Measurements from ENCODE around the gene WIF1.
A peak's percentile ranks its signal among the peaks of the same experiment; 100 is the strongest.

The WIF1 gene

DNA sequence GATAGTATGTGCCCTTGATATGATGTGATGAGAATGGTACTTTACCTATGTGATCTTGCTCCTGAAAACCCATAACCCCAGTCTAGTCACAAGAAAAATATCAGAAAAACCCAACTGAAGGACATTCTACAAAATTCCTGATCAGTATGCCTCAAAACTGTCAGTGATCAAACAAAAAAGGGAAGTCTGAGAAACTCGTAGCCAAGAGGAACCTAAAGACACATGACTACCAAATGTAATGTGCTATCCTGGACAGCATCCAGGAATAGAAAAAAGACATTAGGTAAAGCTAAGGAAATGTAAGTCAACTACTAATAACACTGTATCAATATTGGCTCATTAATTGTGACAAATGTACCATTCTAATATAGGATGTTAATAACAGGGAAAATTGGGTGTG is 4.1 kb upstream of the WIF1 start:
- Histone ChIP-seq H3K4me3 (ENCODE audit: low read length, poor library complexity, severe bottlenecking) (no peak overlapping the region), H3K4me2 (ENCODE audit: low read depth, low read length, poor library complexity, severe bottlenecking) (no peak overlapping the region), H3K9me3 (ENCODE audit: insufficient read depth, low read depth, low read length) (no peaks in the 10 kb centered on the region), H3K27me3 (ENCODE audit: insufficient read depth, low read length, poor library complexity, severe bottlenecking) (no peaks in the 10 kb centered on the region), H2AFZ (ENCODE audit: low read length) (no peak overlapping the region), H4K20me1 (ENCODE audit: insufficient read depth, low read length, poor library complexity, severe bottlenecking) (no peaks in the 10 kb centered on the region), H3K9ac (ENCODE audit: low read depth, low read length, poor library complexity, severe bottlenecking) (no peak overlapping the region), H3K36me3 (ENCODE audit: insufficient read depth, low read length) (no peaks in the 10 kb centered on the region), H3K9me2 (replicated peaks; ENCODE audit: low read depth, low read length) (no peaks in the 10 kb centered on the region), H3F3A (ENCODE audit: low read depth) (no peaks in the 10 kb centered on the region), H3K79me2 (ENCODE audit: insufficient read depth, low read length) (no peaks in the 10 kb centered on the region), H3K4me1 (ENCODE audit: insufficient read depth, low read length, poor library complexity, severe bottlenecking) (no peaks in the 10 kb centered on the region)
- TF ChIP-seq EZH2phosphoT487 (IDR thresholded peaks at IDR 0.05; ENCODE audit: borderline replicate concordance) (no peak), CTCF (conservative IDR thresholded peaks at IDR 0.05; ENCODE audit: low read length) (no peak)

DNA sequence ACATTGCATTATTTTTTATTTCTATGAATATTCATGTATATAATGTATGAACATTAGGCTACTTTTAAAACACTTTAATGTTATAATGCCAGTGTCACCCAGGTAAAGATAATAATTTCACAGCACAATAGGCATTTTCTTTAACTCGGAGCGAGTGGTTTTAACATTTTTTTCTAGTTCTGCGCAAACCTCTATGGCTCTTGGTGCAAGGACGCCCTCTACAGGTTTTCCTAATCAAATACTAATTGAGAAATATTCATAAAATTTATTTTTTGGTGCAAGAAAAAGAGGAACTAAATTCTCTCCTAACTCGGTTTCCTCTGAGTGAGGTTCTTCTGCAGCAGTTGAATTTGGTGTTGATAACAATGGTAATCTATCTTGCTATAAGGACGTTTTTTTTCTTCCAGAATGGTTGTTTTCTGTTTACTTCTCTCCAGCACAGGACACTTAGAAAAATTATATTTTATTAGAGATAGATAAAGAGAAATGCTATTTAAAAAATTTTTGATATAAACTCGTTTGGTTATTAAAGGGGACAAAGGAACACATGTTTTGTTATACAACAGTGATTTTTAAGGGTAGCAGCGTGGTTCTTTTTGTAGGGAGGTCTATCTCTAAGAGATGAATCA is 2.4 kb upstream of the WIF1 start:
- no peaks in the 10 kb centered on the region for H3K36me3 ChIP-seq (ENCODE audit: insufficient read depth, low read length)
- H3F3A ChIP-seq (ENCODE audit: low read depth), result no peaks in the 10 kb centered on the region
- no peak for TF ChIP-seq EZH2phosphoT487 (IDR thresholded peaks at IDR 0.05; ENCODE audit: borderline replicate concordance)
- peak; percentile 82 for TF ChIP-seq CTCF (conservative IDR thresholded peaks at IDR 0.05; ENCODE audit: low read length)
- H2AFZ ChIP-seq (ENCODE audit: low read length), result no peak overlapping the region
- no peak overlapping the region for H3K9ac ChIP-seq (ENCODE audit: low read depth, low read length, poor library complexity, severe bottlenecking)
- no peak overlapping the region for H3K4me3 ChIP-seq (ENCODE audit: low read length, poor library complexity, severe bottlenecking)
- no peaks in the 10 kb centered on the region for H3K79me2 ChIP-seq (ENCODE audit: insufficient read depth, low read length)
- no peaks in the 10 kb centered on the region for H3K9me3 ChIP-seq (ENCODE audit: insufficient read depth, low read depth, low read length)
- H3K4me2 ChIP-seq (ENCODE audit: low read depth, low read length, poor library complexity, severe bottlenecking), result peak overlapping the region; percentile 39
- no peaks in the 10 kb centered on the region for H4K20me1 ChIP-seq (ENCODE audit: insufficient read depth, low read length, poor library complexity, severe bottlenecking)
- H3K27me3 ChIP-seq (ENCODE audit: insufficient read depth, low read length, poor library complexity, severe bottlenecking), result no peaks in the 10 kb centered on the region
- no peaks in the 10 kb centered on the region for H3K4me1 ChIP-seq (ENCODE audit: insufficient read depth, low read length, poor library complexity, severe bottlenecking)
- H3K9me2 ChIP-seq (replicated peaks; ENCODE audit: low read depth, low read length), result no peaks in the 10 kb centered on the region

GRCh38 chr12:65122703-65123102 is 1.6 kb upstream of the WIF1 start:
- no peak for TF ChIP-seq EZH2phosphoT487 (IDR thresholded peaks at IDR 0.05; ENCODE audit: borderline replicate concordance)
- no peak for TF ChIP-seq CTCF (conservative IDR thresholded peaks at IDR 0.05; ENCODE audit: low read length)
- no peaks in the 10 kb centered on the region for H3K27me3 ChIP-seq (ENCODE audit: insufficient read depth, low read length, poor library complexity, severe bottlenecking)

More at GRCh38 chr12:65122703-65123102, 1.6 kb upstream of the WIF1 start:
- H3K4me3 ChIP-seq (ENCODE audit: low read length, poor library complexity, severe bottlenecking), result no peak overlapping the region
- no peaks in the 10 kb centered on the region for H3K9me2 ChIP-seq (replicated peaks; ENCODE audit: low read depth, low read length)
- H3K79me2 ChIP-seq (ENCODE audit: insufficient read depth, low read length), result no peaks in the 10 kb centered on the region
- H3K36me3 ChIP-seq (ENCODE audit: insufficient read depth, low read length), result no peaks in the 10 kb centered on the region
- H3K4me1 ChIP-seq (ENCODE audit: insufficient read depth, low read length, poor library complexity, severe bottlenecking), result no peaks in the 10 kb centered on the region
- H3K4me2 ChIP-seq (ENCODE audit: low read depth, low read length, poor library complexity, severe bottlenecking), result peak overlapping the region; percentile 39
- no peak overlapping the region for H3K9ac ChIP-seq (ENCODE audit: low read depth, low read length, poor library complexity, severe bottlenecking)
- no peaks in the 10 kb centered on the region for H3K9me3 ChIP-seq (ENCODE audit: insufficient read depth, low read depth, low read length)
- H2AFZ ChIP-seq (ENCODE audit: low read length), result no peak overlapping the region
- H3F3A ChIP-seq (ENCODE audit: low read depth), result no peaks in the 10 kb centered on the region
- no peaks in the 10 kb centered on the region for H4K20me1 ChIP-seq (ENCODE audit: insufficient read depth, low read length, poor library complexity, severe bottlenecking)
